Activated CD8-positive, alpha-beta memory T cell treated with anti-CD3 and anti-CD28 coated beads, Interleukin-2, amount 50 U/mL, for 24 hours (primary cell): ENCODE data around the gene NOXO1.

Source experiments
- DNase-seq: peaks from one replicate; pipeline ENCODE4 v3.0.0-alpha.2; 2020; ENCODE audit errors: extremely low read depth

Gene NOXO1

GRCh38 chr16:2009791-2010510 is 28.7 kb upstream of the NOXO1 start, which contains the start of gene ZNF598:
Gene ZNF598 (minus strand): TSS chr16:2009821.
- DNase-seq, result no peak

GRCh38 chr16:2009164-2009711 is 28.0 kb upstream of the NOXO1 start:
- no peak for DNase-seq

GRCh38 chr16:2008631-2009163 is 27.4 kb upstream of the NOXO1 start:
- DNase-seq, result no peak

GRCh38 chr16:2008009-2008526 is 26.8 kb upstream of the NOXO1 start:
- no peak for DNase-seq

- no peak for DNase-seq
Measured at GRCh38 chr16:2007081-2007836, 26.0 kb upstream of the NOXO1 start.

- no peak for DNase-seq
Measured at GRCh38 chr16:2006317-2006716, 25.0 kb upstream of the NOXO1 start.

- DNase-seq, result no peak
Measured at GRCh38 chr16:2005646-2006045, 24.4 kb upstream of the NOXO1 start.

- no peak for DNase-seq
Measured at GRCh38 chr16:2004795-2005517, 23.7 kb upstream of the NOXO1 start.

- DNase-seq, result peak; percentile 63
Measured at GRCh38 chr16:2003827-2004641, 22.8 kb upstream of the NOXO1 start.

GRCh38 chr16:2003231-2003826 is 22.1 kb upstream of the NOXO1 start:
- no peak for DNase-seq

- DNase-seq, result no peak
Measured at GRCh38 chr16:2002406-2003230, 21.3 kb upstream of the NOXO1 start.

GRCh38 chr16:2001456-2002355 is 20.4 kb upstream of the NOXO1 start:
- no peak for DNase-seq

- DNase-seq, result no peak
Measured at GRCh38 chr16:2001035-2001434, 19.8 kb upstream of the NOXO1 start.

- DNase-seq, result no peak
Measured at GRCh38 chr16:1999866-2000514, 18.7 kb upstream of the NOXO1 start.

GRCh38 chr16:1998852-1999801 is 17.9 kb upstream of the NOXO1 start:
- no peak for DNase-seq

- no peak for DNase-seq
Measured at GRCh38 chr16:1998360-1998835, 17.1 kb upstream of the NOXO1 start.
